C4-2B (cell line): Measurements from ENCODE around the gene ALDH16A1.
"Not testable (repeated sequence)": the region's sequence is repeated elsewhere in the genome, so short reads cannot be mapped to it uniquely, and the experiment has no call there.

Experiments
- H3K27ac ChIP-seq: fragments of 450-650 bp; 2 replicates; pipeline ENCODE4 v1.5.1; 2017
- CTCF ChIP-seq: fragments of 450-650 bp; conservative IDR thresholded peaks from 2 replicates; pipeline ENCODE4 v1.5.1; 2017; ENCODE audit warnings: mild to moderate bottlenecking
- ZFX ChIP-seq: fragments of 450-650 bp; IDR thresholded peaks from 2 replicates; pipeline ENCODE4 v1.6.1; 2017

Gene ALDH16A1

DNA sequence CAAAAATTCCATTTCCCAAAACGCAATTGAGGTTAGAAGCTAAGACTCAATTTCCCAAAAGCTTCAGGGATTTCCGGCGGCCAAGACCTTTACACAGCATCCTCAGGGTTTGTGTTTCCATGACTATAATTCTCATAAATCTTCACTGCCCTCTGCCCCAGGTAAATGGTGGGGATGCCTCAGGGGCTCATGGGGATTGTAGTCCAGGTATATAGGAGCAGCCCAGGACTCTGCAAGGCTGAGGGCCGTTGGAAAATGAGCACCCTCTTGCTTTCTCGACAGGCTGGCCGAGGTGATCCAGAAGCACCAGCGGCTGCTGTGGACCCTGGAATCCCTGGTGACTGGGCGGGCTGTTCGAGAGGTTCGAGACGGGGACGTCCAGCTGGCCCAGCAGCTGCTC is 6.4 kb downstream of the ALDH16A1 start:
- no peak overlapping the region for H3K27ac ChIP-seq
- no peak for TF ChIP-seq ZFX
- no peak for TF ChIP-seq CTCF

GRCh38 chr19:49461130-49461529 is 8.1 kb downstream of the ALDH16A1 start:
- not testable (repeated sequence) for H3K27ac ChIP-seq

GRCh38 chr19:49461656-49462055 is 8.6 kb downstream of the ALDH16A1 start:
- TF ChIP-seq CTCF (no peak), ZFX (no peak)

DNA sequence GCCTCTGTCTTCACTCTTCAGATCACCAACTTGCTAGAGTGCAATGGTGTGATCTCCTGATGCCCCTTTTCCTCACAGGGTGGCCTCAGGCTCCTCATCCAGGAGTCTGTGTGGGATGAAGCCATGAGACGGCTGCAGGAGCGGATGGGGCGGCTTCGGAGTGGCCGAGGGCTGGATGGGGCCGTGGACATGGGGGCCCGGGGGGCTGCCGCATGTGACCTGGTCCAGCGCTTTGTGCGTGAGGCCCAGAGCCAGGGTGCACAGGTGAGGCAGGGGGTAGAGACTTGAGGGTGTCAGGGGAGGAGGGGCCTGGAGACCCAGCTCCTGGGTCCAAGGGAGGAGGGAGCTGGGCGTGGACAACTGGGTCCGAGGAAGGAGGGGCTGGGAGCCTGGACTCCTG is 9.5 kb downstream of the ALDH16A1 start:
- H3K27ac ChIP-seq: no peak overlapping the region
- TF ChIP-seq ZFX (no peak), CTCF (no peak)

More at GRCh38 chr19:49461656-49462055, 8.6 kb downstream of the ALDH16A1 start:
- H3K27ac ChIP-seq: no peak overlapping the region

DNA sequence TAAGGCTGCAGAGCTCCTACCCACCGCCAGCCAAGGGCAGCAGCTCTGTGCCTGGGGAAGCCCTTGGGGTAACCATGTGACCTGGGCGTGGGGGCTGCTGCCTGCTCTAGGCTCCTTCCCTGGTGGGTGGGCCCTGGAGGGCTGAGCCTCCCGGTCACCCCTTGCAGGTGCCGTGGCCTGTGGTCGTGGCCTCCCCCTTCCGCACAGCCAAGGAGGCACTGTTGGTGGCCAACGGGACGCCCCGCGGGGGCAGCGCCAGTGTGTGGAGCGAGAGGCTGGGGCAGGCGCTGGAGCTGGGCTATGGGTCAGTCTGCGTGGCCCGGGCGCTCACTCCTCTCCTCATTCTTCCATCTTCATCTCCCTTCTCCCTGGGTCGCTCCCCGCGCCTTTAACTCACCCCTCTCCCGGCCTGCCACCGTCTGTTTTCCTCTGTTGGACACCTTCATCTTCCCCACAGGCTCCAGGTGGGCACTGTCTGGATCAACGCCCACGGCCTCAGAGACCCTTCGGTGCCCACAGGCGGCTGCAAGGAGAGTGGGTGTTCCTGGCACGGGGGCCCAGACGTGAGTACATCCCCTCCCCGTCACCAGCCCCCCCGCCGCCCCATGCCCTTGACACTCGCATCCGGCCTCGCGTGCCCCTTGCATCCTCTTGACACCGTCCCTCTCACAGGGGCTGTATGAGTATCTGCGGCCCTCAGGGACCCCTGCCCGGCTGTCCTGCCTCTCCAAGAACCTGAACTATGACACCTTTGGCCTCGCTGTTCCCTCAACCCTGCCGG is 11.1 kb downstream of the ALDH16A1 start:
- H3K27ac ChIP-seq: no peak overlapping the region
- TF ChIP-seq CTCF (no peak), ZFX (no peak)

- H3K27ac ChIP-seq: no peak overlapping the region
- TF ChIP-seq ZFX (no peak), CTCF (no peak)
Measured at GRCh38 chr19:49465371-49465770, 12.3 kb downstream of the ALDH16A1 start.

DNA sequence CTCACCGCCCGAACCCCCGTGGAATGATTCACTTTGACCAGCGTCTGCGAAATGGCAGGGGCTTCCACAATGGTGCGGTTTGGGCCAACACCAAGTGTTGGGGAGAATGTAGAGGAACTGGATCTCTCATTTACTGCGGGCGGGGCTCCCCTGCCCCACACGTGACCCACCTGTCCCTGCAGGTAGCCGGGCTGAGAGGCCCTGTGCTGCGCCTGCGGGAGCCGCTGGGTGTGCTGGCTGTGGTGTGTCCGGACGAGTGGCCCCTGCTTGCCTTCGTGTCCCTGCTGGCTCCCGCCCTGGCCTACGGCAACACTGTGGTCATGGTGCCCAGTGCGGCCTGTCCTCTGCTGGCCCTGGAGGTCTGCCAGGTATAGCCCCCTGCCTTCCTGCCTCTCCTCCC is 15.2 kb downstream of the ALDH16A1 start:
- H3K27ac ChIP-seq: peak overlapping the region; percentile 16; the same call in 1 of the 2 replicates
- no peak for TF ChIP-seq ZFX

GRCh38 chr19:49468746-49469447 is 15.9 kb downstream of the ALDH16A1 start:
- H3K27ac ChIP-seq: peak overlapping the region; percentile 16; the same call in 1 of the 2 replicates
- TF ChIP-seq ZFX (no peak), CTCF (no peak)
